ENCODE results near the gene CIPC. TPM values are rescaled to one million over a fixed set of nuclear protein-coding genes. Genes with fewer than 3 reads are reported as not detected.

CIPC gene
- total and polyA plus RNA-seq, 9 of the 15 experiments (the other 6 are each of a cell fraction or from before 2014, with no cell fraction given), result 5.0 to 16.9 (median 10.7) TPM

GRCh38 chr14:77100961-77101360, 2.9 kb downstream of the CIPC start (continued):
- no peak for TF ChIP-seq SAP30 (IDR thresholded peaks at IDR 0.05; ENCODE audit: borderline replicate concordance, insufficient read depth, low read depth, low read length, poor library complexity, severe bottlenecking)
- no peak for TF ChIP-seq KLF16 (IDR thresholded peaks at IDR 0.05)
- no peak for TF ChIP-seq E4F1 (CRISPR knock-in tag; IDR thresholded peaks at IDR 0.05; ENCODE audit: borderline replicate concordance)
- no peak for TF ChIP-seq KAT2B (IDR thresholded peaks at IDR 0.05; ENCODE audit: low read depth, low read length)
- TF ChIP-seq GTF2A2 (tag; IDR thresholded peaks at IDR 0.05), result no peak
- no peak for TF ChIP-seq HDAC8 (tag; IDR thresholded peaks at IDR 0.05)

- H2AFZ ChIP-seq (ENCODE audit: low read depth, low read length), result no peak overlapping the region
- H3K9ac ChIP-seq (ENCODE audit: insufficient read depth in 1 of 2, low read depth in 2 of 2, low read length in 2 of 2), result peak overlapping the region in 1 of 2 experiments; percentile 23; a peak in 1 of 4 replicates
- ChIA-PET CTCF (ENCODE audit: low intra/inter-chr PET ratio) (no interaction called here), POLR2A (no interaction called here)
- in situ Hi-C loops (cut with MboI) (no loop called here), intact Hi-C loops (cut with micrococcal nuclease) (no loop called here)
- no peak for FAIRE-seq
- no peaks in the 10 kb centered on the region for H3K9me3 ChIP-seq (replicated peaks; ENCODE audit: control insufficient read depth, insufficient read depth, low read depth, low read length)
- no peak for ATAC-seq
- peaks cover 34% of the 10 kb centered on the region for H3K79me2 ChIP-seq (ENCODE audit: control insufficient read depth, insufficient read depth, low read length)
- WGBS (ENCODE audit: insufficient coverage, low coverage, missing lambda C conversion rate), result 66% methylated on average over 4 of the region's 4 CpGs
- no peaks in the 10 kb centered on the region for H4K20me1 ChIP-seq (replicated peaks; ENCODE audit: control insufficient read depth, insufficient read depth, low read length)
- H3K4me3 ChIP-seq, result no peak overlapping the region
- no peaks in the 10 kb centered on the region for H3K27me3 ChIP-seq (ENCODE audit: control insufficient read depth in 2 of 2, insufficient read depth in 2 of 2, low read length in 2 of 2)
- no peak overlapping the region for H3K27ac ChIP-seq (ENCODE audit: extremely low read depth, low read depth, low read length)
- no peak overlapping the region for H3K4me2 ChIP-seq (ENCODE audit: insufficient read depth, low read length)
- H3K9me1 ChIP-seq (ENCODE audit: control insufficient read depth, insufficient read depth, low read length), result no peaks in the 10 kb centered on the region
- no TSS peak for BruUV-seq (replicated peaks)
- H3K4me1 ChIP-seq (replicated peaks in 1 of 2; ENCODE audit: control insufficient read depth in 2 of 2, insufficient read depth in 2 of 2, low read length in 2 of 2), result peaks cover 9 to 13% of the 10 kb centered on the region in 2 experiments; a peak in 4 of 5 replicates
- H3K36me3 ChIP-seq (ENCODE audit: control insufficient read depth, insufficient read depth, low read length), result peaks cover 24% of the 10 kb centered on the region; the same call in 1 of the 3 replicates
- DNase-seq (ENCODE audit: extremely low read depth in 1 of 4, low spot score in 3 of 4), result no peak
- TF ChIP-seq BRCA1 (IDR thresholded peaks at IDR 0.05) (no peak), BRCA1 (CRISPR knock-in tag; IDR thresholded peaks at IDR 0.05) (no peak), MEF2D (tag; conservative IDR thresholded peaks at IDR 0.05; ENCODE audit: low read depth) (no peak), TGIF2 (CRISPR knock-in tag; IDR thresholded peaks at IDR 0.05) (no peak), ZNF395 (CRISPR knock-in tag; IDR thresholded peaks at IDR 0.05) (no peak), WHSC1 (IDR thresholded peaks at IDR 0.05; ENCODE audit: low read length) (no peak), CEBPG (CRISPR knock-in tag; IDR thresholded peaks at IDR 0.05) (no peak), CEBPG (tag; conservative IDR thresholded peaks at IDR 0.05 in 1 of 2, IDR thresholded peaks at IDR 0.05 in 1 of 2) (no peak), SRSF9 (IDR thresholded peaks at IDR 0.05; ENCODE audit: borderline replicate concordance, low read depth, low read length) (no peak), ZNF354B (CRISPR knock-in tag; IDR thresholded peaks at IDR 0.05) (no peak), ZNF253 (CRISPR knock-in tag; conservative IDR thresholded peaks at IDR 0.05) (no peak), ZC3H11A (IDR thresholded peaks at IDR 0.05; ENCODE audit: low read depth, low read length) (no peak), ZKSCAN3 (CRISPR knock-in tag; IDR thresholded peaks at IDR 0.05) (no peak), NR2C1 (IDR thresholded peaks at IDR 0.05) (no peak), NR2C1 (tag; IDR thresholded peaks at IDR 0.05) (no peak), CCAR2 (IDR thresholded peaks at IDR 0.05; ENCODE audit: low read depth, low read length) (no peak)
These were observed 4.1 kb downstream of the CIPC start for GRCh38 chr14:77102154-77102553.
